K562 (cell line): Measurements from ENCODE around the gene ICAM1. TPM values are rescaled to one million over a fixed set of nuclear protein-coding genes. Genes with fewer than 3 reads are reported as not detected.

Source experiments
- AFF4 ChIP-seq: sonication (generic); formaldehyde crosslinking; IDR thresholded peaks from 2 replicates; pipeline ENCODE4 v1.8.0; 2023; ENCODE audit warnings: mild to moderate bottlenecking, missing genetic modification reagents
- BHLHE40 ChIP-seq: IDR thresholded peaks from 2 replicates; pipeline ENCODE4 v1.6.1; 2011; ENCODE audit warnings: low read length, improper control_type of control experiment
- CCNT2 ChIP-seq: IDR thresholded peaks from 2 replicates; pipeline ENCODE4 v1.6.1; 2011; ENCODE audit warnings: borderline replicate concordance, low read depth, mild to moderate bottlenecking, moderate library complexity, mixed read lengths, low read length; ENCODE audit not compliant: insufficient read length; ENCODE audit errors: extremely low read depth
- CHD1 ChIP-seq: fragments of 200-600 bp; sonication (generic); IDR thresholded peaks from one replicate; pipeline ENCODE4 v1.6.1; 2012; ENCODE audit warnings: mild to moderate bottlenecking, moderate library complexity, low read length, inconsistent platforms
- CTCF ChIP-seq, 3 experiments: IDR thresholded peaks in 2 of 3; conservative IDR thresholded peaks in 1 of 3; 2 replicates each; pipeline ENCODE4 v1.5.1; 2011 to 2012; ENCODE audit warnings: low read length in 3 of 3, mild to moderate bottlenecking in 3 of 3, control low read depth in 2 of 3, improper control_type of control experiment in 1 of 3, inconsistent platforms in 1 of 3, low read depth in 1 of 3, mixed read lengths in 1 of 3, moderate library complexity in 1 of 3; ENCODE audit not compliant: insufficient read depth in 2 of 3
- E2F6 ChIP-seq, 2 experiments: IDR thresholded peaks; 2 replicates each; pipeline ENCODE4 v1.6.1; 2011; ENCODE audit warnings: borderline replicate concordance in 1 of 2, control low read depth in 1 of 2, low read depth in 1 of 2, low read length in 1 of 2, mild to moderate bottlenecking in 1 of 2, mixed read lengths in 1 of 2, moderate library complexity in 1 of 2; ENCODE audit not compliant: insufficient read depth in 1 of 2, insufficient read length in 1 of 2, poor library complexity in 1 of 2, severe bottlenecking in 1 of 2; ENCODE audit errors: extremely low read depth in 1 of 2
- JUNB ChIP-seq: fragments of 450-650 bp; formaldehyde crosslinking; conservative IDR thresholded peaks from 2 replicates; pipeline ENCODE4 v1.4.0; 2020; ENCODE audit warnings: mild to moderate bottlenecking
- JUND ChIP-seq, 2 experiments: IDR thresholded peaks; 2 replicates in 1 of 2; 3 replicates in 1 of 2; pipeline ENCODE4 v1.6.1; 2011; ENCODE audit warnings: borderline replicate concordance in 2 of 2, low read depth in 2 of 2, low read length in 2 of 2, improper control_type of control experiment in 1 of 2, missing biosample characterization in 1 of 2, missing genetic modification characterization in 1 of 2, missing genetic modification reagents in 1 of 2
- KDM2B ChIP-seq: fragments of 250-450 bp; sonication (Bioruptor Pico); IDR thresholded peaks from 2 replicates; pipeline ENCODE4 v1.8.0; 2021; ENCODE audit warnings: mild to moderate bottlenecking, moderate library complexity
- MITF ChIP-seq: IDR thresholded peaks from 2 replicates; pipeline ENCODE4 v1.6.1; 2014; ENCODE audit warnings: antibody characterized with exemption
- NFRKB ChIP-seq: fragments of 450-650 bp; IDR thresholded peaks from 2 replicates; pipeline ENCODE4 v1.6.1; 2016; ENCODE audit warnings: low read depth
- NR2C2 ChIP-seq, 2 experiments: fragments of 200-800 bp in 1 of 2; sonication (Bioruptor generic) in 1 of 2; sonication (generic) in 1 of 2; formaldehyde crosslinking in 1 of 2; IDR thresholded peaks; 2 replicates each; pipeline versions ENCODE4 v1.6.1 to v1.8.0; 2016 to 2022; ENCODE audit warnings: mild to moderate bottlenecking in 1 of 2, missing compliant biosample characterization in 1 of 2, missing genetic modification characterization in 1 of 2, missing genetic modification reagents in 1 of 2
- NR2F6 ChIP-seq: fragments of 450-650 bp; formaldehyde crosslinking; IDR thresholded peaks from 2 replicates; pipeline ENCODE4 v1.4.0; 2020; ENCODE audit warnings: mild to moderate bottlenecking
- SMAD4 ChIP-seq: fragments of 250-450 bp; sonication (Bioruptor Pico); conservative IDR thresholded peaks from 2 replicates; pipeline ENCODE4 v1.8.0; 2021; ENCODE audit warnings: inconsistent platforms, mild to moderate bottlenecking, moderate library complexity
- ZNF121 ChIP-seq: sonication (generic); formaldehyde crosslinking; conservative IDR thresholded peaks from 2 replicates; pipeline ENCODE4 v1.8.0; 2022; ENCODE audit warnings: missing genetic modification reagents
- polyA plus RNA-seq, 8 experiments: library from polyadenylated mRNA; depleted of rRNA in 4 of 8; stranded (reverse) in 5 of 8; unstranded in 3 of 8; fragments of >200 nt; fragmentation: Nextera tagmentation in 2 of 8; fragmentation: Illumina TruSeq in 1 of 8; extraction: Ambion mirVana in 2 of 8; extraction: Trizol in 1 of 8; gene quantifications; 2 replicates each; pipeline versions ENCODE4 v1.2.1 to v1.2.3, GENCODE V29; 2011 to 2014; ENCODE audit warnings: inconsistent platforms in 1 of 8, missing spikeins in 1 of 8
- total RNA-seq, 7 experiments: library from RNA; depleted of rRNA in 6 of 7; stranded (reverse); fragments of >200 nt in 6 of 7; fragmentation: Illumina TruSeq in 2 of 7; extraction: Trizol in 2 of 7; gene quantifications; 2 replicates each; pipeline versions ENCODE4 v1.2.1 to v1.2.3, GENCODE V29; 2011 to 2021; ENCODE audit warnings: low replicate concordance in 1 of 7

ICAM1 gene
- total and polyA plus RNA-seq, 9 of the 15 experiments (the other 6 are each of a cell fraction or from before 2014, with no cell fraction given): 2.3 to 24.4 (median 13.4) TPM

- peak; percentile 95 to 97 for TF ChIP-seq E2F6 (IDR thresholded peaks at IDR 0.05; ENCODE audit: borderline replicate concordance in 1 of 2, extremely low read depth in 1 of 2, insufficient read depth in 1 of 2, insufficient read length in 1 of 2, low read depth in 1 of 2, low read length in 1 of 2, poor library complexity in 1 of 2, severe bottlenecking in 1 of 2)
- TF ChIP-seq CCNT2: peak; percentile 38
- TF ChIP-seq SMAD4: 0 out of 2 replicates have a peak, but pooled peaks have one; percentile 56
- no peak for TF ChIP-seq JUNB
- TF ChIP-seq NFRKB: 0 out of 2 replicates have a peak, but pooled peaks have one; percentile 14
- TF ChIP-seq NR2F6 (CRISPR knock-in tag): no peak
- no peak for TF ChIP-seq NR2C2 (CRISPR knock-in tag; IDR thresholded peaks at IDR 0.05)
- TF ChIP-seq NR2C2 (tag; IDR thresholded peaks at IDR 0.05): peak; percentile 90
- TF ChIP-seq AFF4 (CRISPR knock-in tag): 0 out of 2 replicates have a peak, but pooled peaks have one; percentile 29
- peak; percentile 91 for TF ChIP-seq MITF
- peak; percentile 82; the same call in 1 of the 2 replicates for TF ChIP-seq KDM2B
- TF ChIP-seq BHLHE40: peak; percentile 55; the same call in 1 of the 2 replicates
- TF ChIP-seq CHD1: peak; percentile 7
- peak in 2 of 3 experiments; percentile 30 to 32; a peak in 2 of 6 replicates for TF ChIP-seq CTCF (IDR thresholded peaks at IDR 0.05 in 2 of 3, conservative IDR thresholded peaks at IDR 0.05 in 1 of 3; ENCODE audit: insufficient read depth in 2 of 3, low read depth in 1 of 3, low read length in 3 of 3)
- TF ChIP-seq ZNF121 (CRISPR knock-in tag): peak; percentile 43; the same call in 1 of the 2 replicates
- TF ChIP-seq JUND (IDR thresholded peaks at IDR 0.05; ENCODE audit: borderline replicate concordance, low read depth, low read length): peak; percentile 49
- no peak; the same call in 2 of the 3 replicates for TF ChIP-seq JUND (tag; IDR thresholded peaks at IDR 0.05; ENCODE audit: borderline replicate concordance, low read depth, low read length)
Observed at GRCh38 chr19:10270616-10271394, at the start of gene ICAM1 (continued).
